GM19324 (cell line): ENCODE data around the gene LPP.

ENCODE experiments used
- ATAC-seq: cut with Tn5 transposase; IDR thresholded peaks from one replicate; pipeline ENCODE4 v1.9.1; 2021; ENCODE audit warnings: mild to moderate bottlenecking, moderate library complexity; ENCODE audit not compliant: unreplicated experiment, low FRiP score

The LPP gene

DNA sequence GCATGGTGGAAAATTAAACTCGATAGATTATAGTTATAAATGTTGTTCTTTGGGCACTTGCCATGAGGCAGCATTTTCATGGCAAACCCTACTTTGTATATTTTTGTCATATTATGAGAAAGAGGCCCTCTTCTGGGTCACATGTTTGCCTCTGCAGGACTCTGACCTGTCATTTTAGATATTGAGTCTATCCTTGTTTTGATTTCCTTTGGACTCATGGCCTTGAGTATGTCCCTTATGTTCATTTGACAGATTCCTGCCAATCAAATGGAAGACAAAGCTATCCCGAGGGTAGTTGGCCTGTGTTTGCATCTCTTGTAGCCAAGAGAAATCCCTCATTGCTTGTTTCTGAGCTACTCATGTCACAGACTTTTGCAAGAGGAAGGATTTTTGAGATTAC is 226.3 kb downstream of the LPP start:
- no peak for ATAC-seq

DNA sequence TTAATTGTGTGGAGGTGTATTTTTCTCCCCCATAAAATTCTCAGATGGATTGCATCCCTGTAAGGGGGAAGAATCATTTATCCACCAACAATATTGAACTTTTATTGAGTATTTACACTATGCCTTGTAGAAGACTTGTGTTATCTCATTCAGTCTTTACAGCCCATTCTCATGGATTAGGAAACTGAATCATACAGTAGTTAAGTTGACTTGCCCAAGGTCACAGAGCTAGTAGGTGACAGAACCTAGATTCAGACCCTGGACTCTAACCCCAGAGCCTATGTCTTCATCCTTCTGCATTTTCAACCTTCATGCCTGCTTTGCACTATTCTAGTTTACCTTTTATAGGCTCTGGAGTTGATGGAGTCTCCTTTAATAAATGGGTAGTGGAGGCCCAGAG is 226.8 kb downstream of the LPP start:
- no peak for ATAC-seq

DNA sequence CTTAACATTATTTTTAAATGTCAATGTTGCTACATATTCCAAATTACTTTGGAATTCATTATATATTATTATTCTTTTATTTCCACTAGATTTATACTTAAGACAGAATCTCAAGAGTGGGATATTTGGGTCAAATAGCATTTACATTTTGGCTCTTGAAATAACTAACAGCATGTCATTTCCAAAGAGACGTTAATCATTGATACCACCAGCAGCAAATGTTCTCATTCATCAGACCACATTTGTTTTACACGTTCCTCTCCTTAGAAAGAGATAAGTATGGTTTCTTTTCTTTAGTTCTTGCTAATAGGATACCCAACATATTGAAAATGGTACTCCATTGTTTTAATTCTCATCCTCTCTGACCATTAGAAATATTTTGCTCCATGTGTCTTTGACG is 229.8 kb downstream of the LPP start:
- ATAC-seq: no peak

DNA sequence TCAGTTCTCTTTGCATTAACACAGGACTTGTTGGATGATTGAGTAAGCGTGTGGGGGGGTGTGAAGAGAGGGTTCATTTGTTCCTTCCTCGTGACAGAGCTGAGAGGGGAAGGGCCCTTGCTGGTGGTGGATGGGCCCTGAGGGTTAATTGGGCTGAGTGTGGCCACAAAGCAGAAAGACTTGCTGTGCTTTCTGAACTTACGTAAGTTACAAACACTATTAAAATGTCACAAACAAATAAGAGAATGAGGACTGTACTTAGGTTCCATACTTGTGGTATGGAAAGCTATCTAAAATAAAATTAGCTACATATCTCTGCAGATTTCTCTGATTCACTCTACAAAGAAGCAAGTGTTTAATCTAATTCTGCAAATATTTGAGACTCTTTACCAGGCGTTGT is 231.3 kb downstream of the LPP start:
- ATAC-seq: no peak

DNA sequence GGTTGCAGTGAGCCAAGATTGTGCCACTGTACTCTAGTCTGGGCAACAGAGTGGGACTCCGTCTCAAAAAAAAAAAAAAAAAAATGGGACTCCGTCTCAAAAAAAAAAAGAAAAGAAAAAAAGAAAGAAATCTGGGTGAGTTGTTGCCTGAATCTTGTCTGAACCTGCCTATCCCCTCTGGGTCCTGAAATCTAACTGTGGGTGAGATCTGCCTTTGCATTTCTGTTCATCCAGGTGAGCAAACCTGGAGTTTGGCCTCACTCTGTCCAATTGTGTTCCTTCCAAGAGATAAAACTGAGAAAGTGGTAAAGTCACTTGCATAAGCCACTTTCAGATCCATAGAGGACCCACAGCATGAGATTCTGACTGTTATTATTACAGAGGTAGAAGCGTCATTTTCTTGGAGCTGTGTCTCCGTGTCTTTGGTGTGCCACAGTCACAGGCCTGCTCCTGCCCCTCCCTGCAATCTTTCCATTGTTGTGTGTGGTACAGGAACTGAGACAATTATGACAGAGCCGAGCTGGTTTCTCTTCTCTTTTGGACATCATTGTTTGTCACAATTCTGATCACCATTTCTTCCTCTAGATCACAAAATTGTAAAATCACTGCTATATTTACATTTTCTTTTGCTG is 235.9 kb downstream of the LPP start:
- peak; percentile 92 for ATAC-seq

DNA sequence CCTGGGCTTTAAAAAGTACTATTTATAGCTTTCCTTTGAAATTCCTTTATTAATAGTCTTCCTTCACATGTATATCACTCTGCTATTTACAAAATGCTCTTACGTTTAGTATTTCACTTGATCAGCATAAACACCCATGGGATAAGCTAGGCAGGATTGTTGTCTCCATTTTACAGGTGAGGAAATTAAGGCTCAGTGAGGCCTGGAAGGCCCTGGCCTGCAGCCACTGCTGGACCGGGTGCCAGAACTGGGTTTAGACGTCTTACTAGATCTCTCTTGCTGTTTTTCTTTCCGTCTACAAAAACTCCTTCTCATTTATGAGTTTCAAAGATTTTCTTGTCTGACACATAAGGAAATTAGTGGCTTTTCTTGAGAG is 236.4 kb downstream of the LPP start:
- peak; percentile 32 for ATAC-seq

DNA sequence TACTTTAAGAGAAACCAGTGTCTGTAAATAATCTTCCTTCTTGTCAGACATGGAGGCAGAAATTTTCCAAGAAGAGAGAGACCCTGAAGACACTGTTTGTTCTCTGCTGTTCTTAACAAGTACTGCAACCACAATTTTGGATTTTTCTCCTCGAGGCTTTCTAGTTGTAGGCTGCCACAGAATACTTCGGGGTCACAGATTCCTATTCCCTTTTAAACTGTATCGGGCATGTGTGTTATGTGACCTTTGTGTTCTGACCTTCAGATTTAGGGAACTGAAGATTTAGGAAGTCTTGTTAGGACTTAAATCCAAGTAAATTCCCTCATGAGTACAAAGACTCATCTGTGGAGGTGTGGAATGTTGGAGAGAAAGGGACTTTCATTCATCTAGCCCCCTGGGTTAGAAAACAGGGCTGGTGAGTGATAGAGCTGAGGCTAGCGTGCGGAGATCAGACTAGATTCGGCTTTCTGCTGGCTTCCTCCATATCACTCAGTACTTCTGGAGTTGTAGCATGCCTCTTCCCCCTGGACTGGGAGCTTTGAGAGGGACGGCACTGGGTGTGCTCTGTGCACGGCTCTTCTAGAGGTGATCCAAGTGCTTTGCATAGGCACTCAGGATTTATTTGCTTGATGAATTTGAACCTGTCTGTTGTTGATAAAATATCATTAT is 237.0 kb downstream of the LPP start:
- no peak for ATAC-seq

DNA sequence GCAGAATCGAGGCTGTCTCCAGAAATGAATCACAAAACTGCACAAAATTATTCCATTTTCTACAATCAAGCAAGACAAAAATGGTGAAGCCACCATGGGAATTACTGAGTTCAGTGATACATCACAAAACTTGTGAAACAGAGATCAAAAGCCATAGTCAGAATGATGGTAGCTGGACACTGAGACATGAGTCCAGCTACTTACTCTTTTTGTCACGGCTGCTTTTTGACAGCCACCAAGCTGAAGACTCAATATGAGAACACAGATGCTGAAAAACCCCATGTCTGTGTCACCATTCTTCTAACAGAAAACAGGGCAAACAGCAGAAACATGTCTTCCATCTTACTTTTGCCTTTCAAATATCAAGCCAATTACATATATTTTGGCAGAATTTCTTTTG is 237.6 kb downstream of the LPP start:
- ATAC-seq: no peak

DNA sequence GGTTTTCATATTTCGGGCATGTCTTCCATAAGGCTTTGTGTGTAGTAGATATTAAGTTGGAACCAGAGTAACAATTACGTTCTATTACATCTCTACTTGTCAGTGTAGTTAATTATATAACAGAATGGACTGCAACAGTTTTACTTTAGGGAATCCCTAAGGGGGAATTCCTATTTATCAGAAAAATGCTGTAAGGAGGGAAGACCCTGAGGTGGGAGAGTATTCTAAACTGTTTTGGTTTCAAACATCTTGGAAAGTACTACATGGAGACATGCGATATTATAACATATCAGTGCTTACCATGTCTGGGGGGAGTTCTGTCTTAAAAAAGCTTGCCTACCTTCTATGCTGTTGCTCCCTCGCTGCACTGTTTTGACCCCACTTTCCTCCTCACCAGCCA is 238.1 kb downstream of the LPP start:
- no peak for ATAC-seq

DNA sequence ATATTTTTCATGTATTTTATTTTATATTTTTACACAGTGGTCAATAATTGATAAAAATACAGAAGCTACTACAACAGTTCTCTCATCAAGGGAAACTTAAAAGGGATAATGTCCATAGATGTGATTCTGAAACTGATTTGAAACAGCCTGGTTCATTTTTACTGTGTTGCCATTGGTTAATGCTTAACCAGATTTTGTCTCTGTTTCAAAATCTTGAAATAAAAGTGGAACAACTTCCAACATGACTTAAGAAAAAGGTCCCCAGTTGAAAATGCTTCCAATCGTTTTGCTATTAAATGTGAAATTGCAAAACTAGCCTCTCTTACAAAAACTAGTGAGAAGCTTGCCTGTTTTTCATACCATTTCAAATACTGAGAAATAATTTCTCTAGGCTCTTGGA is 240.7 kb downstream of the LPP start:
- ATAC-seq: no peak

DNA sequence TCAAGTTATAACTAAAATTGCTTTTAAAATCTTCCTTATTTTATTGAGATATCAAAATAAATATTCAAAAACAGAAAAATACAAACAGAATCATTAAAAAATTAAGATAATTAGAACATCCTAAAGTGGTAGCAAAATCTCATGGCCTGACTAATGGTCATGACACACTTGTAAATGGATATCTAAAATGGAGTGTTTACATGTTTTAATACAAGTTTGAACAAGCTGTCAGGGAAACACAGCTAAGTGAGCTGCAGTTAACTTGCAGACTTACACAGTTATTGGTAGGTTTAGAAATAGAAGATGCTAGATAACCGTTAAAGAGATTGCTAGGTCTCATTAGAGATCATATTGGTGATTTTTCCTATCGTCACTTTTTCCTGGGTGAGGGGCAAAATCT is 242.3 kb downstream of the LPP start:
- ATAC-seq: no peak

DNA sequence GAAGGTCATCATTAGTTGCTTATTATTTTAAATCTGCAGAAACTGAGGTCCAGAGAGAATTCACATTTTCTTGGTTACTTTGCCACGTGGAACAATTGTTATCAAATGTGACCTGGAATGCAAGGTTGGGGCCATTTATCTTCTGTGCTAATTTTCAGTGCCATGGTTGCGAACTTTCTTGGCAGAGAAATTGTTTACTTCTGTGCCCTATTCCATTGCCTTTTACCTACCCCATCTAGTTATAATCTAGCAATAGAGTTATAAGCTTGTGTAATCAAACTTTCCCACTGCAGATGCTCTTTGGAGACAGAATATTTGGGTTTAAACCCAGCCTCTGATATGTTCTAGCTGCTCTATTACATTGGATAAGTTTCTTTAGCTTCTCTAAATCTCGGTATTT is 242.9 kb downstream of the LPP start:
- ATAC-seq: no peak

DNA sequence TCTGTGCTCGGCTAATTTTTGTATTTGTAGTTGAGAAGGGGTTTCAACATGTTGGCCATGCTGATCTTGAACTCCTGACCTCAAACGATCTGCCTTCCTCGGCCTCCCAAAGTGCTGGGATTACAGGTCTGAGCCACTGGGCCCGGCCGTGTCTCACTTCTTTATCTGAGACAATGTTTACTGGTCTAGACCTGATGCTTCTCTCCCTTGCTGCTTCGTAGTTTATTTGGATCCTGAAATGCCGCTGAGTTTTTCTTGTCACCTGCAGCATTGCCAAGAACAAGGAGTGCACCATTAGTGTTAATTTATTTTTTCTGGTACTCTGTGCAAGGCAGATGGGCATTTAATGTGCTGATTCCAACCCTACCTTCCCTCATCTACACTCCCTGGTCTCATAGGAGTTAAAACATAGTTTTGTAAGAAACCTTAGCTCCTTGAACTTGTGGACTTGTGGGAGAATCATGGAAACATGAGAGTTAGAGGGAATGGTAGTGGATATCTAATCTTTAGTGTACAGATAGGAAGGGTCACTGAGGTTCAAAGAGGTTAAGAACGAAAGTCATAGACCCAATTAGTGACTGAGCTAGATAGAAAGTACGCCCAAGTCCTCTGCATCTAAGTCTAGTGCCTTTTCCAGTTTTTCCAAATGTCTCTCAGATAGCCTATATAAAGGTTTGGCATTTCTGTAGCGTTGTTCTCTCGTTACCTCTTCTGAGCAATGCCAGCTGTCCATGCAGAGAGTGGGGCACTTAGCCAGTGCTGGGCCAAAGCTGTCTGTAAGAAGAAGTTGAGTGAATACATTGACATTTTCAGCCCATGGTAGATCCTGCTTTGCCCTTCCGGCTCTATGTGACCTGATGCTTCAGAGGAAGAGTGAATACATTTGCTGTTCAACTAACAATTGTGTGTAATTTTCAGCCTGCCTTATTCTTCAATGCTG is 244.1 kb downstream of the LPP start:
- ATAC-seq: no peak

DNA sequence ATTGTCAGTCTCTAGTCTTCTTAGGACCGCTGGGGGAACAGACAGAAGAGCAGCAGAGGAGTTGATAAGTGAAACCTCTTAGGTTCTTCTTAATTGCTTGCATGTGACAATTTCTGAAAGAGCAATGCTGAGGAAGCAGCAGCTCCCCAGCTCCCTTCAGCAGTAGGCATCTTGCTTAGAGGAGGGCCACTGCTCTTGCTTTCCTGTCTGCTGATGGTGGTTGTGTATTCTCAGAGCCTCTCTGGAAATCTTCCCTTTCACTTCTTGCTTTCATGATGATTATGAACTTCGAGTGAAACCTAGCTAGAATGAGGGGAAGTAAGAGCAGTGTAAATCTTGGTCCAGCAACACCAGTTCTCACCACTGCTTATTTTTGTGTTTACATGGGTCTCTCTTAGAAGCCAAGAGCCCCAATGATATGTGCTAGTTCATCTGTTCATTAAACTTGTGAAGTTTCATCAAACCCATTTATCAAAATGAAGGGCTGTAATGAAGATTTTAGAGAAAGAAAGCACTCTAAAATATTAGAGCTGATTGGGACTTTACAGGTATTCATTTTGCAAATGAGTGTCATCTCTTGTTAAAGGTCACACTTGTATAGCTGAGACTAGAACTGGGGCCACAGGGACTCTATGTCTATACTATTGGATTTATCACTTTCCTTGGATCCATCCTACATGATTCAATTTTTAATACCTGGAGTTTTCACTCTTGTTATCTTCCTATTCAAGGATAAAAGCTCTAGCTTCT is 246.7 kb downstream of the LPP start:
- peak; percentile 84 for ATAC-seq

DNA sequence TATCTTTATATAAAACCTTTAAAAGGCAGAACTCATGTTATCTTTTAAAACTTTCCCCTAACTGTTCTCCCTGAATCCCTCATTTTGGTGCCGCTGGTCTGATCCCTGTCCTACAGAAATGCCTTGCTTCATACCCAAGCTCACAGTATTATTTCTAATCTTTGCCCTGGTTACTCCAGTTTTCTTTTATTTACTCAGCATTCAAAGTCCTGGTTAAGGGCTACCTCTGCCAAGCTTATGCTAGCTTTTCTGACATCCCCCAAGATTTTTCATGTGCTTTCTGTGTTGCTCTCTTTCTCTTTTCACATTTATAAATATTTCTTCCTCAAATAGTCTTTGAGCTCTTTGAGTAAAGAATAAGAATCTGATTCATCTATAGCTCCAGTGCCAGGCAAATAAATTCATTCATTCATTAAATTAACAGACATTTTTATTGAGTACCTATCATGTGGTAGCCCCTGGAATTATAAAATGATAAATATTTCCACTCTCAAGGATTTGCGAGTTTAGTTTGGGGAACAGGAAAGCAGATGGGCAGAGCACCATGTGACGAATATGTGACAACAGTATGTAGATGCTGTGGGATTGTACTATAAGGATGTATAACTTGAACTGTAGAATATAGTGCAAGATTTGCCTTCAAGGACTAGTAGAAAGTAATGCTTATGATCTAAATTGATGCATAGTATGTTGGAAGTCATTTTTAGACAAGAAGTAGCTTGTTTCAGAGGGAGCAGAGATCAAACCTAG is 247.5 kb downstream of the LPP start:
- ATAC-seq: no peak

DNA sequence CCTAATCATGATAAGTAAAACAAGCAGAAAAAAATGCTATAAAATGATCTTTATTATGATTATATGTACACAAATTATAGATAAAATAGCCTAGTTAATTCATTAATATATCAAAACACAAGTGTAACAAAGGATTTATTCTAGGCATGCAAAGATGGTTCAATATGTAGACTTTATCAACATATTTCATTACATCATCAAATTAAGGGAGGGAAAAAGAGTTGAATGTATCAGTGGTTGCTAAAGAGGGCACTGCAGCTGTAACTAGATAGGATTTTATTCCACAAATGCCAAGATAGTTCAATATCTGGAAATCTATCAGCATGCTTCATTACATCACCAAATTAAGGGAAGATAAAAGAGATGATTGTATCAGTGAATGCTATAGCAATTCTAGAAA is 248.3 kb downstream of the LPP start:
- no peak for ATAC-seq

DNA sequence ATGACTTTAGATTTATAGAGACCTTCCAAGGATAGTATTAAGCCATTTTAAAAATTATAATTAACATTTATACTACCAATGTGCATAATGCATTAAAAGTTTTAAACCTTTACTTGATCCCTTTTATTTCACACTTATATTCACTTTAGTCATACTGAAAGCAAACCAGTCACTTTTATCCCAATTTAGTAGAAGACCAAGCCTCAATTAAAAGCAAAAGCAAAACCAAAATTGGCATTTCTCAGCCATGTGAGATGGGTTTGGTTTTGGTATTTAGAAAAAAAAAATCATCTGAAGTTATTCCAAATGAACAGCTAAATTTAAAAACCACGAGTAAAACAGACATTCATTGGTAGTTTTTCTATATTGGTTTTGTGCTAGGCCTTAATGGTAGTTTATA is 249.4 kb downstream of the LPP start:
- ATAC-seq: no peak

DNA sequence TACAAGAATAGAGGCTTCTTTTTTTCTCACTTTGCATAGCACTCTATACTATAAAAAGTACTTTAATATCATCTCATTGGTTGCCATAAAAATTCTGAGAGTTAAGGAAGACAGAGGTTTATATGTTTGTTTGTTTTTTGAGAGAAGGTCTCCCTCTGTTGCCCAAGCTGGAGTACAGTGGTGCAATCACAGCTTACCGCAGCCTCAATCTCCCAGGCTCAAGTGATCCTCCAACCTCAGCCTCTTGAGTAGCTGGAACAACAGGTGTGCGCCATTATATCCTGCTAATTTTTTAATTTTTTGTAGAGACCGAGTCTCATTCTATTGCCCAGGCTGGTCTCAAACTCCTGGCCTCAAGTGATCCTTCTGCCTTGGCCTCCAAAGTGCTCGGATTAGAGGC is 250.2 kb downstream of the LPP start:
- ATAC-seq: no peak

DNA sequence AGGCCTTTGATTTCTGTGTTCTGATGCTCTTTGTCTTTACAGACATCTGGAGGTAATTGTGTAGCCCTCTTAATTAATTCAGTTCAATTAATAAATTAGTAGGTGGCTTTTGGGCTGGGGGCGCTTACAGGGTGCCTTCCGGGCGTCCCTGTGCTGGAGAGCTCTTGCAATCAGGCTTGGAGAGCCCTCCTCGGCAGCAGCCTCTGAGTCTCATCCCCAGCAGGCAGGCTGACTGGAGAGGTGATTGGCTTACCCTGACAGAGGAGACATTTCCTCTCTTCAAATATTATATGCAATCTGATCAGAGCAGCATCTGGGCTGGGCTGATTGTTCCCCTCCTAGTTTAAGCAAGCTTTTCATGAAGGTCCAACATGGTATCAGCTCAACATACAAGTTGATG is 250.7 kb downstream of the LPP start:
- no peak for ATAC-seq

DNA sequence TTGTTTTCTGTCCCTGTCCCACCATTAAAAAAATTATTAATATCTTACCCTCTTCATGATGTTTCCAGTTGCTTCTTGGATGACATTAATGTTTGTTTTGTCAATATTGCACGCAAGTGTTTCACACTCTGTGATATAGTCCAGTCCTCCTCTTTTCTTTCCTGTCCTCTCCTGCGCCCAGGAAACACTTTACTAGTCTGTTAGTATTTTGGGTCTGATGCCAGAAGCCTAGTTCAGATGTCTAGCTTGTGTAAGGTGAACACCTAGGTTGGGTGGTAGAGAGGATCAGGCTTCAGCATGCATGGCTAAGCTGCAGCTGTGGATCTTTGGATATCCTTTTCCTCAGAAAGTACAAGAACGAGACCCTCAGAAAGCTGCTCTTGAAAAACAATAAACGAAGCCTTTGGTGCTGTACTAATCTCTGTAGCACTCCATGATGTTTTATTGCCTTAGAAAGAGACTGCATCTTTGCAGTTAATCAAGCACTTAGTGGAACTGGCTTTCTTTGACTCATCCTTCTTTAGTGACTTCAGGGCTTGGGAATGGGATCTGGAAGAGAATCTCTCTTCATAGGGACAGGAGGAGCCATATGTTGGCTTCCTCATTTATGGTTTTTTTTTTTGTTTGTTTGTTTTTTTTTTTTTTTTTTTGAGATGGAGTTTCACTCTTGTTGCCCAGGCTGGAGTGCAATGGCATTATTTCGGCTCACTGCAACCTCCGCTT is 253.4 kb downstream of the LPP start:
- no peak for ATAC-seq
